GM13976 (cell line): Measurements from ENCODE around the gene DMRTC2.

ENCODE experiments used
- DNase-seq: peaks from one replicate; pipeline ENCODE4 v3.0.0; 2012; ENCODE audit warnings: low spot score
- in situ Hi-C: fragments of 300-500 bp; cut with MboI; formaldehyde crosslinking; loops from one replicate; pipeline ENCODE4 v1.12.0; 2022; ENCODE audit warnings: low sequenced_read_pairs, mixed read lengths, inconsistent platforms; ENCODE audit not compliant: unreplicated experiment
- TF ChIP-seq, protein P1 (sequence below): IDR thresholded peaks from 2 replicates; pipeline ENCODE4 v1.5.1; 2012; ENCODE audit warnings: borderline replicate concordance, mild to moderate bottlenecking; ENCODE audit not compliant: insufficient read depth; ENCODE audit errors: extremely low read depth, missing control alignments, control extremely low read depth

Gene DMRTC2

GRCh38 chr19:41844601-41845000, 241 bp upstream of the DMRTC2 start, which contains the start of gene LYPD4:
Gene LYPD4, minus strand, starts transcription at chr19:41844683. Its CDS starts 5,398 bp downstream, at chr19:41839285.
- in situ Hi-C loops: no loop called here
- no peak for DNase-seq
- TF ChIP-seq, protein P1, sequence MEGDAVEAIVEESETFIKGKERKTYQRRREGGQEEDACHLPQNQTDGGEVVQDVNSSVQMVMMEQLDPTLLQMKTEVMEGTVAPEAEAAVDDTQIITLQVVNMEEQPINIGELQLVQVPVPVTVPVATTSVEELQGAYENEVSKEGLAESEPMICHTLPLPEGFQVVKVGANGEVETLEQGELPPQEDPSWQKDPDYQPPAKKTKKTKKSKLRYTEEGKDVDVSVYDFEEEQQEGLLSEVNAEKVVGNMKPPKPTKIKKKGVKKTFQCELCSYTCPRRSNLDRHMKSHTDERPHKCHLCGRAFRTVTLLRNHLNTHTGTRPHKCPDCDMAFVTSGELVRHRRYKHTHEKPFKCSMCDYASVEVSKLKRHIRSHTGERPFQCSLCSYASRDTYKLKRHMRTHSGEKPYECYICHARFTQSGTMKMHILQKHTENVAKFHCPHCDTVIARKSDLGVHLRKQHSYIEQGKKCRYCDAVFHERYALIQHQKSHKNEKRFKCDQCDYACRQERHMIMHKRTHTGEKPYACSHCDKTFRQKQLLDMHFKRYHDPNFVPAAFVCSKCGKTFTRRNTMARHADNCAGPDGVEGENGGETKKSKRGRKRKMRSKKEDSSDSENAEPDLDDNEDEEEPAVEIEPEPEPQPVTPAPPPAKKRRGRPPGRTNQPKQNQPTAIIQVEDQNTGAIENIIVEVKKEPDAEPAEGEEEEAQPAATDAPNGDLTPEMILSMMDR: no peak

DNA sequence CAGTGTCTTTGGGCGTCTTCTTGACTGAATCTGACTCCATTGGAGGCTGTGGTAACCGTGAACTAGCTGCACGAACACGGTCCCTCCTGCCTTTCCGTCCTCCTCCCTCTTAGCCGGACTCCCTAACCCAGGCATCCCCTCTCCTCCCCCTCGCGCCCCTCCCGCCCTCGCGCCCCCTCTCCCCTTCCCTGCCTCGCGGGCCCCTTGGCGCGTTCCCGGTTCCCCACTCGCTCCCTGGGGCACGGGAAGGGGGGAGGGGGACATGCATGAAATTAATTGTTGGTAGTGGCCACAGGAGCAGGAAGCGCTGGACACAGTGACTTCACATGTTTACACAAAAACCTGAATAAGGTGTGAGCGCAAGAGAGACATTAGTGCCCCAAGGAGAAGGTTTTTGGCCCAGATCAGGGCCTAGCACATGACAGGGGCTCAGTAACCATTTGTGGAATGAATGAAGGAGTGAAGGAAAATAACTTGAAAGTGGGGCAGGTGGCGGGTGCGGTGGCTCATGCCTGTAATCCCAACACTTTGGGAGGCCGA, 279 bp downstream of the DMRTC2 start:
- TF ChIP-seq, protein P1: no peak
- in situ Hi-C loops: no loop called here

DNA sequence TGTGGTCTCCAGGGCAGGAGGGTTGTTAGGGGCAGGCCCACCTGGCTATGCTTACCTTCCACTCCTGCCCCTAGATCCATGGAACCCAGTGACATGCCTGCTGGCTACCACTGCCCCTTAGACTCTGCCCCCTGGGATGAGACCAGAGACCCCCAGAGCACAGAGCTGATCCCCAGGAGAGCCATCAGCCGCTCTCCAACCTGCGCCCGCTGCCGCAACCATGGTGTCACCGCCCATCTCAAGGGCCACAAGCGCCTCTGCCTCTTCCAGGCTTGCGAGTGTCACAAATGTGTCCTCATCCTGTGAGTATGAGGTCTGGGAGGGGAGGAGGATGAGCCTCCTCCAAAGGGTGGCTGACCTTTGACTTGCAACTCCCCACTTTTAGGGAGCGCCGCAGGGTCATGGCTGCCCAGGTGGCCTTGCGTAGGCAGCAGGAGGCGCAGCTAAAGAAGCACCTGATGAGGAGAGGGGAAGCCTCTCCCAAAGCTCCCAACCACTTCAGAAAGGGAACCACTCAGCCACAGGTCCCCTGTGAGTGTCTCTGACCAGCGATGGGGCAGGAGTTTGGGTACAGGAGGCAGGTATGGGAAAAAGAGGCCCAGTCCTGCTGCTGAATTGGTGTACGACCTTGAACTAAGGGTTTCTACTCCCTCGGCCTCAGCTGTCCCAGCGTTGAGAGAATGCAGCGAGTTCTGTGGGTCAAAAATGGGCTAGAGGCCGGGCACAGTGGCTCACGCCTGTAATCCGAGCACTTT, 2.7 kb downstream of the DMRTC2 start:
- TF ChIP-seq, protein P1: no peak
- in situ Hi-C loops: no loop called here
- no peak for DNase-seq

More for the DNA sequence above, 279 bp downstream of the DMRTC2 start:
- DNase-seq: no peak

DNA sequence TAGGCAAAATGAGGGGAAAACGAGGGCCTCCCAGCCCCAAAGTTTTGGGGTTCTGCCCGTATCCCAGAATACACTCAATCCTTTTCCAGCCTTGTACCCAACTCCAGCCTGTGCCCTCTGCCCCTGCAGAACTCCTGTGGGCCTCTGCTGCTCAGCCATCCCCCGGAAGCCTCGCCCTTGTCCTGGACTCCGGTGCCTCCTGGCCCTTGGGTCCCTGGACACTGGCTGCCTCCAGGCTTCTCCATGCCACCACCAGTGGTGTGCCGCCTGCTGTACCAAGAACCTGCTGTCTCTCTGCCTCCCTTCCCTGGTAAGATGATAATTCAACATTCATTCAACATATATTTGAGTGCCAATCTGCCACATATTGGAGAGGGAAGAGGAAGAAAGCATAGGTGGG, 3.8 kb downstream of the DMRTC2 start:
- DNase-seq: no peak
- in situ Hi-C loops: no loop called here
- TF ChIP-seq, protein P1: no peak

DNA sequence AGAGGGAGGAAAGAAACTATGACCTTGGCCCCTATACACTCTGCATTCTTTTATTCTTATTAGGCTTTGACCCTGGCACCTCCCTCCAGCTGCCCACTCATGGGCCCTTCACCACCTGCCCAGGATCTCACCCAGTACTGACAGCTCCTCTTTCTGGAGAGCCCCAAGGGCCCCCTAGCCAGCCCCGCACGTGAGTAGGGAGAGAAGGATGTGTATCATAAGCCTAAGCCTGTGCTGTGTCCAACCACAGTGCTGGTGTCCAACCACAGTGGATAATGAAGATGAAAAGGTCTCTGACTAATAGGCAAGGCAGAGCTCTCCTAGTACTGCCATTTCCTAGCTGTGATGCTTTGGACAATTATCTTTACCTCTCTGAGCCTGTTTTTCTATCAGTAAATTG, 4.2 kb downstream of the DMRTC2 start:
- TF ChIP-seq, protein P1: no peak
- no peak for DNase-seq
- in situ Hi-C loops: no loop called here

DNA sequence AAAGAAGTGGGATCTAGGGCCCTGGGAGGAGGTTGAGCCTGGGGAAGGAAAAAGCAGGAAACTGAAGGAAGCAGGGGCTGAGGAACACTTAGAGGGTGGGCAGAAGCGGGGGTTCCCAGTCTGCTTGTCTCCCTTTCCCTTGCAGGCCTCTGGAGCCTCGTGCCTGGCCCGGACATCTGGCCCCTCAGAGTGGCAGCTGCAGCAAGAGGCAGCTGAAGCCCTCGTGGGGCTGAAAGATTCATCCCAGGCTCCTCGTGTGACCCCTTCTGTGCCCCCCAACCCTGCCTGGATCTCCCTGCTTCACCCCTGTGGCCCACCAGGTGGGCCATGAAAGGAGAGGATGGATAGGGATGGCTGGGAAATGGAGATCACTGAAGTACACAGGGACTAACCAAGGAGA, 5.5 kb downstream of the DMRTC2 start:
- TF ChIP-seq, protein P1: no peak
- no peak for DNase-seq
- in situ Hi-C loops: no loop called here
